Ishikawa (cell line): ENCODE data around the gene LRRN3.

Experiments
- CEBPB ChIP-seq: IDR thresholded peaks from 2 replicates; pipeline ENCODE4 v1.6.1; 2012
- CREB1 ChIP-seq: IDR thresholded peaks from 2 replicates; pipeline ENCODE4 v1.6.1; 2012; ENCODE audit warnings: low read depth
- EGR1 ChIP-seq: IDR thresholded peaks from 2 replicates; pipeline ENCODE4 v1.6.1; 2012
- EP300 ChIP-seq: IDR thresholded peaks from 2 replicates; pipeline ENCODE4 v1.6.1; 2012; ENCODE audit warnings: borderline replicate concordance
- FOXM1 ChIP-seq: IDR thresholded peaks from 2 replicates; pipeline ENCODE4 v1.6.1; 2012; ENCODE audit warnings: low read depth, borderline replicate concordance
- NFIC ChIP-seq: IDR thresholded peaks from 2 replicates; pipeline ENCODE4 v1.6.1; 2012
- RAD21 ChIP-seq: IDR thresholded peaks from 2 replicates; pipeline ENCODE4 v1.6.1; 2012; ENCODE audit warnings: low read depth
- TAF1 ChIP-seq: IDR thresholded peaks from 2 replicates; pipeline ENCODE4 v1.6.1; 2012; ENCODE audit warnings: low read depth, mild to moderate bottlenecking
- TCF12 ChIP-seq: IDR thresholded peaks from 2 replicates; pipeline ENCODE4 v1.6.1; 2012; ENCODE audit warnings: low read depth
- TEAD4 ChIP-seq: IDR thresholded peaks from 2 replicates; pipeline ENCODE4 v1.6.1; 2012
- YY1 ChIP-seq: IDR thresholded peaks from 2 replicates; pipeline ENCODE4 v1.6.1; 2012; ENCODE audit warnings: low read depth
- ZBTB7A ChIP-seq: IDR thresholded peaks from 2 replicates; pipeline ENCODE4 v1.6.1; 2012; ENCODE audit warnings: low read depth
- TF ChIP-seq, protein P1 (sequence below): IDR thresholded peaks from 2 replicates; pipeline ENCODE4 v1.6.1; 2012; ENCODE audit warnings: low read depth, mild to moderate bottlenecking
- TF ChIP-seq, protein P2 (sequence below): IDR thresholded peaks from 2 replicates; pipeline ENCODE4 v1.6.1; 2012
- TF ChIP-seq, protein P3 (sequence below): IDR thresholded peaks from 2 replicates; pipeline ENCODE4 v1.6.1; 2012

LRRN3 gene

GRCh38 chr7:111067682-111068081 lies 23.2 kb upstream of the LRRN3 start:
- no peak for TF ChIP-seq TEAD4
- TF ChIP-seq TCF12 = no peak
- TF ChIP-seq ZBTB7A = no peak
- TF ChIP-seq, protein P1, sequence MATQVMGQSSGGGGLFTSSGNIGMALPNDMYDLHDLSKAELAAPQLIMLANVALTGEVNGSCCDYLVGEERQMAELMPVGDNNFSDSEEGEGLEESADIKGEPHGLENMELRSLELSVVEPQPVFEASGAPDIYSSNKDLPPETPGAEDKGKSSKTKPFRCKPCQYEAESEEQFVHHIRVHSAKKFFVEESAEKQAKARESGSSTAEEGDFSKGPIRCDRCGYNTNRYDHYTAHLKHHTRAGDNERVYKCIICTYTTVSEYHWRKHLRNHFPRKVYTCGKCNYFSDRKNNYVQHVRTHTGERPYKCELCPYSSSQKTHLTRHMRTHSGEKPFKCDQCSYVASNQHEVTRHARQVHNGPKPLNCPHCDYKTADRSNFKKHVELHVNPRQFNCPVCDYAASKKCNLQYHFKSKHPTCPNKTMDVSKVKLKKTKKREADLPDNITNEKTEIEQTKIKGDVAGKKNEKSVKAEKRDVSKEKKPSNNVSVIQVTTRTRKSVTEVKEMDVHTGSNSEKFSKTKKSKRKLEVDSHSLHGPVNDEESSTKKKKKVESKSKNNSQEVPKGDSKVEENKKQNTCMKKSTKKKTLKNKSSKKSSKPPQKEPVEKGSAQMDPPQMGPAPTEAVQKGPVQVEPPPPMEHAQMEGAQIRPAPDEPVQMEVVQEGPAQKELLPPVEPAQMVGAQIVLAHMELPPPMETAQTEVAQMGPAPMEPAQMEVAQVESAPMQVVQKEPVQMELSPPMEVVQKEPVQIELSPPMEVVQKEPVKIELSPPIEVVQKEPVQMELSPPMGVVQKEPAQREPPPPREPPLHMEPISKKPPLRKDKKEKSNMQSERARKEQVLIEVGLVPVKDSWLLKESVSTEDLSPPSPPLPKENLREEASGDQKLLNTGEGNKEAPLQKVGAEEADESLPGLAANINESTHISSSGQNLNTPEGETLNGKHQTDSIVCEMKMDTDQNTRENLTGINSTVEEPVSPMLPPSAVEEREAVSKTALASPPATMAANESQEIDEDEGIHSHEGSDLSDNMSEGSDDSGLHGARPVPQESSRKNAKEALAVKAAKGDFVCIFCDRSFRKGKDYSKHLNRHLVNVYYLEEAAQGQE = no peak
- no peak for TF ChIP-seq NFIC
- TF ChIP-seq, protein P2, sequence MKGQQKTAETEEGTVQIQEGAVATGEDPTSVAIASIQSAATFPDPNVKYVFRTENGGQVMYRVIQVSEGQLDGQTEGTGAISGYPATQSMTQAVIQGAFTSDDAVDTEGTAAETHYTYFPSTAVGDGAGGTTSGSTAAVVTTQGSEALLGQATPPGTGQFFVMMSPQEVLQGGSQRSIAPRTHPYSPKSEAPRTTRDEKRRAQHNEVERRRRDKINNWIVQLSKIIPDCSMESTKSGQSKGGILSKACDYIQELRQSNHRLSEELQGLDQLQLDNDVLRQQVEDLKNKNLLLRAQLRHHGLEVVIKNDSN = no peak

DNA sequence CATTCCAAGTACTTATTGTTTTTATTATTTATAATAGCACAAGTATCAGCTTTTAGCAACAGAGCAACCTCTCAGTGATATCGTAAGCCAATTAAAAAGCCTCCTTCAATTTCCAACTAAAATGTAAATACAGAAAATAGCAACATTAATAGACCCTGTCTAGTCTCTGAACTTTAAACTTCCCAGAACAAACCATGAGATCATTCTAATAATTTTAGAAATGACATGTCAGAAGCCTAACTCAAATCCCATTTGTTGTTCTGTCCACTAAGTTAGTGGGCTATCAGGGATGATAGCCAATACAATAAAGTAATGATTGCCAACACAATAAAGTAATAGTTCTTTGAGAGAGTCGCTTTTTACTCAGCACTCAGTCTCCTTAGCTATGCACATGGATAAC lies 22.3 kb upstream of the LRRN3 start:
- no peak for TF ChIP-seq CREB1

DNA sequence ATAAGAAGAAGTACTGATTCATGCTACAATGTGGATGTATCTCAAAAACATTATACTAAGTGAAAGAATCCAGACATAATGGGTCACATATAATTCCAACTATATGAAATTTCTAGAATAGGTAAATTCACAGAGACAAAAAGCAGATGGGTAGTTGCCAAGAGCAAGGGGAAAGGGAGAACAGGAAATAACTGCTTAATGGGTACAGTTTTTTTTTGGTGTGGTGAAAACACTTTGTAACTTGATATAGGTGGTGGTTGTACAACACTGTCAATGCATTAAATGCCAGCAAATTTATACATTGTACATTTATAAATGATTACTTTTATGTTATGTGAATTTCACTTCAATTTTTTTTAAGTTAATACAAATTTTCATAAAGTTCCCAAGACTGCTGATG lies 19.4 kb upstream of the LRRN3 start:
- TF ChIP-seq RAD21 (no peak), ZBTB7A (no peak), FOXM1 (no peak), YY1 (no peak), CREB1 (no peak), EP300 (no peak), TAF1 (no peak), TCF12 (no peak), NFIC (no peak), EGR1 (no peak), TEAD4 (no peak), CEBPB (no peak)
- TF ChIP-seq, protein P1 = no peak
- TF ChIP-seq, protein P2 = no peak
- TF ChIP-seq, protein P3, sequence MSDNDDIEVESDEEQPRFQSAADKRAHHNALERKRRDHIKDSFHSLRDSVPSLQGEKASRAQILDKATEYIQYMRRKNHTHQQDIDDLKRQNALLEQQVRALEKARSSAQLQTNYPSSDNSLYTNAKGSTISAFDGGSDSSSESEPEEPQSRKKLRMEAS = no peak

DNA sequence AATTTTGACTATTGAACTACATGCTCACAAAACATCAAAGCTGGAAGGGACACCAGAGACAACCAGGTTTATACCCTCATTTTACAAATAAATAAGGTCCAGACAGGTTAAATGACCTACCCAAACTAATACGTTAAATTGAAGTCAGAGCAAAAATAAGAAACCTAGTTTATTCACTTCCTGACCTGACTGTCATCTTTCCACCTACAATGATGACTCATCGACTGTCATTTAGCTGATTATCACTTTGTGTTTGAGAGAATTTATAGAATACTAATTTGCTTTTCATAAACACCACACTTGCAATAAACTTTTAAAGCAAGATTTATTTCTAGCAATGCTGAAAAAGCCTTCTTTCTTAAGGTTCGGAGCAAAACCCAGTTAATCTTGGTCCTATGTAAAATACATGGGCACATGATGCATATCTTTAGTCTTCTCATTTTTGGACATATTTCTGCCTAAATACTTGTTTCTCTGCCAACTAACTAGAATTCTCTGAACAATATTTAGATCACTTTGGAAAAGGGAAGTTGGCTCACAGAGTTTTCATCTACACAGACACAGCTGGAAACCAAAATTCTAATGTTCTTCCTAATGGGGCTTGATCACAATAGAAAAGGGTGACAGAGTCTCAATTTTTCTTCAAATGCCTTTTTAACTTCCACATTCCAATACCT lies 16.7 kb upstream of the LRRN3 start:
- TF ChIP-seq, protein P3 = no peak
- TF ChIP-seq TCF12 = no peak
- no peak for TF ChIP-seq RAD21
- no peak for TF ChIP-seq FOXM1
- no peak for TF ChIP-seq TEAD4
- TF ChIP-seq CREB1 = no peak
- TF ChIP-seq, protein P2 = no peak
- no peak for TF ChIP-seq ZBTB7A
- TF ChIP-seq, protein P1 = no peak
- TF ChIP-seq CEBPB = no peak
- no peak for TF ChIP-seq NFIC
- no peak for TF ChIP-seq EP300

GRCh38 chr7:111074748-111075146 lies 16.2 kb upstream of the LRRN3 start:
- TF ChIP-seq RAD21 = no peak
- no peak for TF ChIP-seq EP300
- TF ChIP-seq TAF1 = no peak
- TF ChIP-seq TEAD4 = no peak
- no peak for TF ChIP-seq FOXM1
- TF ChIP-seq ZBTB7A = no peak
- TF ChIP-seq NFIC = no peak
- TF ChIP-seq, protein P3 = no peak
- no peak for TF ChIP-seq EGR1
- TF ChIP-seq CEBPB = no peak
- no peak for TF ChIP-seq YY1
